Measurements from ENCODE around the gene RPS19. TPM values are rescaled to one million over a fixed set of nuclear protein-coding genes. Genes with fewer than 3 reads are reported as not detected.

Gene RPS19
- total RNA-seq, 1 donor from 2014 or later: 2,232 TPM

GRCh38 chr19:41901707-41902360, 41.8 kb downstream of the RPS19 start:
- Mint-ChIP-seq H3K9me3 (ENCODE audit: low read depth) (no peaks in the 10 kb centered on the region), H3K4me1 (ENCODE audit: low read depth) (peaks cover 28% of the 10 kb centered on the region), H3K4me3 (ENCODE audit: low read depth) (no peak overlapping the region), H3K27me3 (no peaks in the 10 kb centered on the region), H3K36me3 (ENCODE audit: insufficient read depth) (peaks cover 38% of the 10 kb centered on the region), H3K27ac (no peak overlapping the region)
- no peak for DNase-seq (ENCODE audit: low spot score, unreplicated experiment)
- TF ChIP-seq CTCF (IDR thresholded peaks at IDR 0.05; ENCODE audit: unreplicated experiment): no peak

- no peak for TF ChIP-seq CTCF (IDR thresholded peaks at IDR 0.05; ENCODE audit: unreplicated experiment)
- Mint-ChIP-seq H3K4me1 (ENCODE audit: low read depth) (peaks cover 27% of the 10 kb centered on the region), H3K36me3 (ENCODE audit: insufficient read depth) (peaks cover 41% of the 10 kb centered on the region), H3K9me3 (ENCODE audit: low read depth) (no peaks in the 10 kb centered on the region), H3K27ac (no peak overlapping the region), H3K4me3 (ENCODE audit: low read depth) (no peak overlapping the region), H3K27me3 (no peaks in the 10 kb centered on the region)
- DNase-seq (ENCODE audit: low spot score, unreplicated experiment): no peak
Measured at GRCh38 chr19:41902594-41902993, 42.5 kb downstream of the RPS19 start.

DNA sequence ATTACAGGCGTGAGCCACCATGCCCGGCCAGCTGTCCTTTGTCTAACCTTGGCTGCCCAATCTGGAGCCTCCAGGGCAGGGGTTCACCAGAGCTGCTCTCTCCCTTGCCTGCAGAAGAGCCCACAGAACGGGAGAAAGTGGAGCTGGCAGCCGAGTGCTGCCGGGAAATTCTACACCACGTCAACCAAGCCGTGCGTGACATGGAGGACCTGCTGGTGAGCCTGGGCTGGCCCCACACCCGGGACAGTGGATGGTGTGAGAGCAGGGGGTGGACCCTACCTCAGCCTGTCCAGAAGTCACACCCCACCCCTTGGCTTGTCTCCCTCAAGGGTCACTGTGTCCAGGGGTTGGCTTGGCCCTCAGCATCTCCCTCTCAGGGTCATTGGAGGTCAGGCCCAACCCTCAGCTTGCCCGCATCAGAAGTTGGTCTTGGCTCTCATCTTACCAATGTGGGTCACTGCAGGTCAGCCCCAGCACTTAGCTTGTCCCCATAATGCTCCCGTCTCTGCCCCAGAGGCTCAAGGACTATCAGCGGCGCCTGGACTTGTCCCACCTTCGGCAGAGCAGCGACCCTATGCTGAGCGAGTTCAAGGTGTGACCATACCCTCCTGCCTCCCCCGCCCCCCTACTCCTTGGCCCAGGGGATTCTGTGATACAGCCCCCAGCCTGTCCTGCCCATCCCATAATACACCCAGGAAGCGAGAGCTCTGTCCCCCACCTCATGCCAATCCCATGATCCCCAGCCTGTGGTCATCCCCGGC, 43.3 kb downstream of the RPS19 start:
- no peak for TF ChIP-seq CTCF (IDR thresholded peaks at IDR 0.05; ENCODE audit: unreplicated experiment)
- no peaks in the 10 kb centered on the region for H3K27me3 Mint-ChIP-seq
- peak overlapping the region; percentile 14 for H3K4me3 Mint-ChIP-seq (ENCODE audit: low read depth)
- no peak for DNase-seq (ENCODE audit: low spot score, unreplicated experiment)
- no peak overlapping the region for H3K27ac Mint-ChIP-seq
- peaks cover 37% of the 10 kb centered on the region for H3K36me3 Mint-ChIP-seq (ENCODE audit: insufficient read depth)
- H3K4me1 Mint-ChIP-seq (ENCODE audit: low read depth): peaks cover 23% of the 10 kb centered on the region
- no peaks in the 10 kb centered on the region for H3K9me3 Mint-ChIP-seq (ENCODE audit: low read depth)

- H3K27ac Mint-ChIP-seq: peak overlapping the region; percentile 93
Measured at GRCh38 chr19:41904118-41904870, 44.2 kb downstream of the RPS19 start.

More at GRCh38 chr19:41904118-41904870, 44.2 kb downstream of the RPS19 start:
- no peaks in the 10 kb centered on the region for H3K9me3 Mint-ChIP-seq (ENCODE audit: low read depth)
- peaks cover 34% of the 10 kb centered on the region for H3K36me3 Mint-ChIP-seq (ENCODE audit: insufficient read depth)
- peaks cover 3% of the 10 kb centered on the region for H3K27me3 Mint-ChIP-seq
- H3K4me1 Mint-ChIP-seq (ENCODE audit: low read depth): peaks cover 23% of the 10 kb centered on the region
- H3K4me3 Mint-ChIP-seq (ENCODE audit: low read depth): peak overlapping the region; percentile 67
- no peak for TF ChIP-seq CTCF (IDR thresholded peaks at IDR 0.05; ENCODE audit: unreplicated experiment)
- DNase-seq (ENCODE audit: low spot score, unreplicated experiment): peak; percentile 45
